Umbilical cord (tissue), 2 donors: ENCODE results near the gene LRRC2. TPM values are rescaled to one million over a fixed set of nuclear protein-coding genes. Genes with fewer than 3 reads are reported as not detected.
A peak's percentile ranks its signal among the peaks of the same experiment; 100 is the strongest.
"Not testable (repeated sequence)": the region's sequence is repeated elsewhere in the genome, so short reads cannot be mapped to it uniquely, and the experiment has no call there.

Source experiments
- DNase-seq: peaks from one replicate; pipeline ENCODE4 v3.0.0-alpha.2; 2015; ENCODE audit warnings: low spot score
- total RNA-seq: library from RNA; depleted of rRNA; stranded (reverse); fragments of >200 nt; gene quantifications from one replicate; pipeline ENCODE4 v1.2.3, GENCODE V29; 2014; ENCODE audit warnings: low replicate concordance; ENCODE audit not compliant: insufficient read depth

LRRC2 gene
- total RNA-seq, 1 donor from 2014 or later = 1.9 TPM

- DNase-seq = no peak
These were observed 65.2 kb downstream of the LRRC2 start for GRCh38 chr3:46500656-46501635.

GRCh38 chr3:46498916-46499519 lies 67.1 kb downstream of the LRRC2 start:
- no peak for DNase-seq

DNA sequence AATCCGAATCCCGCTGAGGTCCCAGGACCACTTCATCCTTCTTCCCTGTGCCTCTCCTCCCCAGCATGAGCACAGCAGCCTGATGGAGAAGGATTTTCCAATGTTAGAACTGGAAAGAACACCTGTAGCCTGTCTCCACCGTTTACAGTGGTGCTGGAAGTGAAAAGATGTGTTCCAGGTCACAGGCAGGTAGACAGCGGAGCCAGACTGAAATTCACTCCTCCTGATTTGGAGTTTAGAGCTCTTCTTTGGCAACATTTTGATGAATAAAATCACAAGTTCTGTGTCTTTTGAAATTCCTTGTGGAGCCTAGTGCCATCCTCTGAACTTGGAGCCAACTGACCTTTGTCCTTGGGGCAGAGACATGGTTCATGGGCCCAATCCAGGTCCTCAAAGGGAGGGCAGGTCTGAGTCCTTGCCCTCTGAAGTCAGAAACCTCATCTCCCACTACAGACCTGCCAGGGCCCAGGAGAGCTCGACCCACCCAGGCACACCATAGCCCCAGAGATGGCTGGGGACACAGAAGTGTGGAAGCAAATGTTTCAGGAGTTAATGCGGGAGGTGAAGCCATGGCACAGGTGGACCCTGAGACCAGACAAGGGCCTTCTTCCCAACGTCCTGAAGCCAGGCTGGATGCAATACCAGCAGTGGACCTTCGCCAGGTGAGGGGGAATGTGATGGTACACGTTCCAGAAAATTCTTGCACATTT lies 68.4 kb downstream of the LRRC2 start, which contains the start of gene RTP3:
TSS of gene RTP3 (plus strand) at position 421 of the 710 bp plus-strand sequence. CDS start at position 508, 87 bp downstream.
- DNase-seq = no peak

DNA sequence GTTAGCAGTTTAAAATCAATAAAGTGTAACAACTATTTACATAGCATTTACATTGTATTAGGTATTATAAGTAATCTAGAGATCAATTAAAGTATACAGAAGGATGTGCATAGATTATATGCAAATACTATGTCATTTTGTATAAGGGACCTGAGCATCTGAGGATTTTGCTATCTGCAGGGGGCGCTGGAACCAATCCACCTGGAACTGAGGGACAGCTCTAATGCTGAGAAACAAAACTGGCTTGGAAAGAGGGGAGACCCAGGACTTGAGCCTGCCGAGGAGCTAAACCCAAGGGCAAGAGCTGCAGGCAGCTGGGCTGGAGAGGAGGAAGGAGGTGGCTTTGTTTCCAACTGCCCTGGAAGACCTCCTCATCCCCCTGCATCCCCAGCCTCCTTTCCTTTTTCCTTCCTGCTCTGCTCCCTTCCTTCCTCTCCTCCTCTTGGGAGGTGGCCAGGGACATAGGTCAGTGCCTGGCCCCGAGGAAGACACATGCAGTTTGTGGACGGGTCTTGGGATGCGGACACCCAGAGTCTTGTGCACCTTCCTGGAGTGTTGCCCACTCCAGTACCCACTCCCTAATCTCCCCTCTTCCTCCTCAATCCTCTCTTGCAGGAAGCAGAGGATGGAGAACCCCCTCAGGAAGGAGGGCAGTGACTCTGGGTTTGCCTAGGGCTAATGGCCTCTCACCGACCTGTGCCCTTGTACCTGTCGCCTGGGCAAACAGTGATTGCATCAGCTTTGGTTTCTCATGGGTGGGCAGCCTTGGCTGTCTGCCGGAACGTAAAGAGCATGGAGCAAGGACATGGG lies 69.2 kb downstream of the LRRC2 start:
- DNase-seq = no peak

DNA sequence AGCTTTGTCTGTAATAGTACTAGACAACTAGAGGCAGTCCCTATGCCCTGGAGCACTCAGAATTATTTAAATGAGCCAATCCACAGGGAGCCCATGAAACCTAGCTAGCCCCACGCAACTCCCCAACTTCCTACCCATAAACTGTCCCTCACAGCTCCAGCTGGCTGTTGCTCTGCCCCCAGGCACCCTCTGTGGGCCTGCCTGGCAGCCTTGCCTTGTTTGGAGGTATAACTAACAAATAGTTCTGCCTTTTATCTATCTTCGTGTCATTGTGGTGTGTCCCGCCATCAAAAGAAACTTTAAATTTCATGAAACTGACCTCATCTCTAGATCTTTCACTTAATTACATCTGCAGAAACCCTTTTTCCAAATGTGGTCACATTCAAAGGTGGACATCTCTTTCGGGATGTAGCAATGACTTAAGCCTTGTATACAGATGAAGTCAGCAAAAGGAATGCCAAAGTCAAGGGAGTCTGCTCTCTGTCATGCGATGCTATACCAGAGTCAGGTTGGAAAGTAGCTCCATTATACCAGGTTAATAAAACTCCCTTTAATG lies 70.1 kb downstream of the LRRC2 start:
- DNase-seq = peak; percentile 28

DNA sequence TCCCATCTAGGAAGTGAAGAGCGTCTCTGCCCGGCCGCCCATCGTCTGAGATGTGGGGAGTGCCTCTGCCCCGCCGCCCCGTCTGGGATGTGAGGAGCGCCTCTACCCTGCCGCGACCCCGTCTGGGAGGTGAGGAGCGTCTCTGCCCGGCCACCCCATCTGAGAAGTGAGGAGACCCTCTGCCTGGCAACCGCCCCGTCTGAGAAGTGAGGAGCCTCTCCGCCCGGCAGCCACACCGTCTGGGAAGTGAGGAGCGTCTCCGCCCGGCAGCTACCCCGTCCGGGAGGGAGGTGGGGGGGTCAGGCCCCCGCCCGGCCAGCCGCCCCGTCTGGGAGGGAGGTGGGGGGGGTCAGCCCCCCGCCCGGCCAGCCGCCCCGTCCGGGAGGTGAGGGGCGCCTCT lies 71.6 kb downstream of the LRRC2 start:
- not testable (repeated sequence) for DNase-seq

DNA sequence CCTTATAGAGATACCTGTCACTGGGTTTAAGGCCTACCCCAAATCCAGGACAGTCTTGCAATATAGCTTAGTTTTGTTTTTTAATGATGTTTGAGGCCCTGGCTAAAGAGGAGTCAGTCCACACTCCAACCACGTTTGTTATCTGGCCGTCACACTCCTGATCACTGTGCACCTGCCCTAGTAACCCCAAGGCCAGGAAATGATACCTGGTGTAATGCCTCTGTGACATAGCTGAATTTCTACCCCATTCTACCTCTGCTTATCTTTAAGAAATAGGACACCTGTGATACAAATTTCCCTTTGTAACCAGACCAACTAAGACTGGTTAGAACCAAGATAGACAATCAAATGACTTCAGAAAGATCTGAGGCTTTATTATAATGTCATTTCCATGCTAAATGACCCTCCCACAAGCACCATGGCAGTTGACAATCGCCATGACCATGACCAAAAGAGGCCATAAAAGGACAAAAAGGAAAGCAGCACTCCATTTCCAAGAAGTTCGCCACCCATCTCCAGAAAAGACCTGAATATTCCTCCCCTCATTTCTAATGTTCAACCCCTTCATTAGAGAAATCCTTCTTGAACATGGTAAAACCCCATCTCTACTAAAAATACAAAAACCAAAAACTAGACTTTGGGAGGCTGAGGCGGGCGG lies 73.1 kb downstream of the LRRC2 start:
- DNase-seq = no peak

- DNase-seq = no peak
These were observed 74.7 kb downstream of the LRRC2 start for GRCh38 chr3:46491089-46492070.

GRCh38 chr3:46490338-46491084 lies 75.6 kb downstream of the LRRC2 start:
- no peak for DNase-seq

DNA sequence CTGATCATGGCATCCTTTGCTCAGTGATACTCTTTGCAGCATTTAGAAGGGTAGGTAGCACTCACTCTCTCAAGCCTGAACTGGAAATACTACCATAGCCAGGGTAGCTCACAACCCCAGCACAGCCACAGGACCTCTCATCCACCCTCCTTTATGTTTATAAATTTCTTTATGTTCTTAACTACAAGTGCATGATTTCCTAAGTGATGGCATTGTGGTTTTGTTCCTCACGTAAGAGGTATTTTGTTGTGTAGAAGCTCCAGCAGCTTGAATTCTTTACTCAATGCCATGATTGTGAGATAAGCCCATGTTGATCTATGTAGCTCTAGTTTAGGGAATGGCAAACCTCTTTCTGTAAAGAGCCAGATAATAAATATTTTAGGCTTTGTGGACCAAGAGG lies 76.2 kb downstream of the LRRC2 start:
- DNase-seq = no peak

DNA sequence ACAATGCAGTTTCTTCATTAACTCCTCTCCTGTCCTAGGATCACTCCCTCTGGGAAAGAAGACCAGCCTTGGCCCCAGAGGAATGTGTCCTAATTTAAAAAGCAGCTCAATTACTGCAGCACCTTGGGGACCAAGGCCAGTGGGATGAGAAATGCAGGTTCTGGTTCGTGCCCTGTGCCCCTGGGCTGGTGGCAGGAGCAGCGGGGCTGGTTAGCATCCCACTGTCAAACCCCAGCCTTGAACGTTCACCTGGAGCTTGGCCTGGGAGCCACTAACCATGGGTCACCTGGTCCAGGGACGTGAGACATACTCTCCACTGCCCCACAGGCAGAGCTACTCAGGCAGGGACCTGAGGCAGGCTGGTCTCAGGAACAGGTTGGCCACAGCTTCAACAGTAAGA lies 76.7 kb downstream of the LRRC2 start:
- DNase-seq = no peak

DNA sequence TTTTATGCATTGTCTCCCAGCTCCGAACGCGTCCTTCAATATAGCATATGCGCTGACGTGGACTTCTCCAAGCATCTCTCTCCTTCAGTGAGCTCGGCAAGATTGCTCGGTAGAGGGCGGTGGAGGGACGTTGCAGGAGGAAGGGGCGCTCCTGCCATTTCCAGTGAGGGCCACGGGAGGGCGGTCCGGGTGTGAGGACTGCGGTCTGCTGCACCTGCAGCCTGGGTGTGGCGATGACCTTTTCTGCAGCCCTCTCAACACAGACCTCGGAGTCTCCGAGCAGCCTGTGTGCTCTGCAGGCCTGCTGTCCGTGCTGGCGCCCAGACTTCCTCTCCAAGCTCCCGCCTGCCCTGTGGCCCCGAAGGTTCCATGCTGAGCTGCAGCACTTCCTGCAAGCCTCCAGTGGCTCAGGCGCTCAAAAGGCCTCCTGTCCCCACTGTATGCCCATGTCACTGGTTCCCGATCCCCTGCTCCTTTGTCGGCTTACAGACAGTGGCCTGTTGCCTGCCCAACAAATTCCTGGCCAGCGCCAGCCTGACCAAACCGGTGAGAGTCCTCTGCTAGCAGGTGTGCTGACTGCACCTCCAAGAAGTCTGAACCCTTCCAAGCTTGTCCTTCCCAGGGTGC lies 77.3 kb downstream of the LRRC2 start:
- DNase-seq = peak; percentile 92

DNA sequence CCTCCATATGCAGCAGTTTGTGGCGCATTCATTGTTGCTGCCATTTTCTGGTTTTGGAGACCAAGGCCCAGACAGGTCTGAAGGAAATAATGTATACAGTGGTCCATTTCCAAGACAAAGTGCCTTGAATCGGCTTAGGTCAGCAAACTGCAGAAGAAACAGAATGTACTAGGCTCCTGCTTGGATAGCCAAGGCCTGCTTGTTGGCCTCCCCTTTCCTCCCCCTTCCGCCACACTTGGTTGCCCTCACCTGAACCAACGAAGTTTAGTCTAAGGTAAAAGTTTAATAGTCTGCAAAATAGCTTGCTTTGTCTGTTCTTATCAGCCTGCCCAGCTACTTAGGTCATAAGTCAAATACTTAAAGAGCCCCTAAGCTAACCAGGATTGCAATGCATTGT lies 80.3 kb downstream of the LRRC2 start:
- DNase-seq = no peak

GRCh38 chr3:46484911-46485778 lies 81.0 kb downstream of the LRRC2 start:
- no peak for DNase-seq

GRCh38 chr3:46484388-46484787 lies 81.7 kb downstream of the LRRC2 start:
- no peak for DNase-seq

DNA sequence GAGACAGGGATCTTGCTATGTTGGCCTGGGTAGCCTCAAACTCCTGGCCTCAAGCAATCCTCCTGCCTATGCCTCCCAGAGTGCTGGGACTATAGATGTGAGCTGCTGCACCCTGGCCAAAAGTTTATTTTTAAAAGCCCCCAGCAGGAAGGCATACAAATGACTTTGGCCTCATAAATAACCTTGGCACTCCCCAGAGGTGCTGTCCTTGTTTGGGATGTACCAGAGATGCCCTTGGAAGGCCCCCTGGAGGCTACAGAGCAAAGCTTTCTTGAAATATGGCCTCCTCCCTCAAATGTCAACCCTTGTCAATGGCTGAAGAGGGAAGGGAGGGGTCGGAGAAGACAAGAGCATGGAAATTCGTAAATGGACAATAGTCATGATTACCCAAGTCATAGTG lies 82.3 kb downstream of the LRRC2 start:
- DNase-seq = no peak
